Measurements from ENCODE around the gene KCNQ1. TPM values are rescaled to one million over a fixed set of nuclear protein-coding genes. Genes with fewer than 3 reads are reported as not detected.

Gene KCNQ1
- total RNA-seq, 1 experiment from 2014 or later: 2.3 TPM

DNA sequence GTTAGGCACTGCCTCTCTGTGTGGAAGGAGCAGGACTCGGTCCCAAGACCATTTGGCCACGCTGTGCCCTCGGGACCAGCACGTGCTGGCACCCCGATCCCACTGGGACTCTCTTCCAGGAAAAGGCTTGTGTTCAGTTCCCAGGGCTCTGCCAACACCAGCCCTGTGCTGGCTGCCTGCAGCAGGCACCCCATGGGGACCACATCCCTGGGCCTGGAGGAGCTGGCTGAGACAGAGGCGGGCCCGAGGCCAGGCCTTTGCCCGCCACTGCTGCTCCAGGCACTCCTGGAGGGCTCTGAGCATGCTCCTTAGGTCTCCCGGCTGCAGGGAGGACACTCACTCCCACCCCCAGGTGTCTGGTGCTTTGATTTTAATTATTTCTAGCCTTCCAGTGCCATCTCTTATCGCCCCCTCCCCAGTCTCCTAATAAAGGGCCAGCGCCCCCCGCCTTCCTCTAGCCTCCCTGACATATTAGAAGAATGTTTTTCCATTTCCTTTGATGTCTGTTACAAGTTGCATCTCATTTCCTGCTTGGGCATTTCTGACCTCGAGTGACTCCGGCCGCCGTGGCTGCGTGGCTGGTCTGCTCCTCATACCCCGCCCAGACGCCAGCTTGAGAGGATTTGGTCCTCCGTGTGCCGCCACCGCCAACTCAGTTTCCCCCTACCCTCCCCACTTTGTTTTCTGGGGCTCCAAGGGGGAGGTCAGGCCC lies 426.3 kb downstream of the KCNQ1 start:
- Histone ChIP-seq H3K23ac (ENCODE audit: insufficient read length, low read depth, low read length) (no peak overlapping the region), H3T11ph (ENCODE audit: low read length) (no peak overlapping the region), H3K4me2 (ENCODE audit: insufficient read depth, insufficient read length, low read length) (no peak overlapping the region), H3K4me1 (ENCODE audit: insufficient read depth, low read length) (no peaks in the 10 kb centered on the region), H2BK120ac (ENCODE audit: low read depth, low read length, poor library complexity, severe bottlenecking) (no peak overlapping the region), H2BK5ac (ENCODE audit: insufficient read length, low read length) (no peak overlapping the region), H4K5ac (ENCODE audit: insufficient read length, low read depth, low read length) (no peak overlapping the region), H3K18ac (ENCODE audit: insufficient read length, low read depth, low read length) (no peak overlapping the region), H3K9ac (ENCODE audit: extremely low read depth, insufficient read length, low read length) (no peak overlapping the region), H4K20me1 (ENCODE audit: control insufficient read depth, insufficient read depth, insufficient read length) (no peaks in the 10 kb centered on the region), H2BK15ac (ENCODE audit: low read depth, low read length) (no peak overlapping the region), H4K8ac (replicated peaks; ENCODE audit: insufficient read length, low read depth, low read length) (no peak overlapping the region), H2AK5ac (ENCODE audit: insufficient read length, low read length) (no peak overlapping the region), H2BK20ac (ENCODE audit: low read depth, low read length, poor library complexity, severe bottlenecking) (no peak overlapping the region), H3K9me3 (ENCODE audit: control insufficient read depth, low read depth, low read length) (no peaks in the 10 kb centered on the region), H2BK12ac (ENCODE audit: insufficient read length, low read depth, low read length) (no peak overlapping the region), H3K14ac (ENCODE audit: insufficient read depth, low read length) (no peak overlapping the region), H4K91ac (ENCODE audit: insufficient read length, low read depth, low read length) (no peak overlapping the region), H2AFZ (ENCODE audit: low read length) (no peak overlapping the region), H3K4ac (ENCODE audit: low read depth, low read length) (no peak overlapping the region), H3K27ac (ENCODE audit: insufficient read length, low read depth, low read length) (no peak overlapping the region), H3K56ac (ENCODE audit: insufficient read length, low read depth, low read length) (no peak overlapping the region), H3K23me2 (ENCODE audit: insufficient read length, low read depth, low read length, poor library complexity, severe bottlenecking) (peaks cover 5% of the 10 kb centered on the region), H3K27me3 (ENCODE audit: insufficient read depth, low read length) (peaks cover 34% of the 10 kb centered on the region), H3K79me1 (ENCODE audit: insufficient read depth, low read depth, low read length, poor library complexity, severe bottlenecking) (no peaks in the 10 kb centered on the region), H3K79me2 (ENCODE audit: insufficient read depth, low read length) (no peaks in the 10 kb centered on the region)
- peak overlapping the region in 1 of 3 experiments; percentile 23; a peak in 2 of 7 replicates for H3K27ac Mint-ChIP-seq
- H3K4me3 Mint-ChIP-seq: peak overlapping the region in 1 of 2 experiments; percentile 49; a peak in 2 of 5 replicates
- peaks cover 11 to 18% of the 10 kb centered on the region in 2 experiments for H3K9me3 Mint-ChIP-seq
- peaks cover 0 to 11% (median 4%) of the 10 kb centered on the region in 3 experiments; a peak in 5 of 7 replicates for H3K36me3 Mint-ChIP-seq (ENCODE audit: insufficient read depth in 1 of 3, low read depth in 3 of 3)
- no CpG with 5 or more reads among the region's 22 CpGs for WGBS (ENCODE audit: extremely low coverage, insufficient read length, low lambda C conversion rate)
- peaks cover 94% of the 10 kb centered on the region for H3K27me3 Mint-ChIP-seq (ENCODE audit: low read depth)
- H3K4me1 Mint-ChIP-seq: peaks cover 38 to 45% of the 10 kb centered on the region in 2 experiments
- TF ChIP-seq, protein P1, sequence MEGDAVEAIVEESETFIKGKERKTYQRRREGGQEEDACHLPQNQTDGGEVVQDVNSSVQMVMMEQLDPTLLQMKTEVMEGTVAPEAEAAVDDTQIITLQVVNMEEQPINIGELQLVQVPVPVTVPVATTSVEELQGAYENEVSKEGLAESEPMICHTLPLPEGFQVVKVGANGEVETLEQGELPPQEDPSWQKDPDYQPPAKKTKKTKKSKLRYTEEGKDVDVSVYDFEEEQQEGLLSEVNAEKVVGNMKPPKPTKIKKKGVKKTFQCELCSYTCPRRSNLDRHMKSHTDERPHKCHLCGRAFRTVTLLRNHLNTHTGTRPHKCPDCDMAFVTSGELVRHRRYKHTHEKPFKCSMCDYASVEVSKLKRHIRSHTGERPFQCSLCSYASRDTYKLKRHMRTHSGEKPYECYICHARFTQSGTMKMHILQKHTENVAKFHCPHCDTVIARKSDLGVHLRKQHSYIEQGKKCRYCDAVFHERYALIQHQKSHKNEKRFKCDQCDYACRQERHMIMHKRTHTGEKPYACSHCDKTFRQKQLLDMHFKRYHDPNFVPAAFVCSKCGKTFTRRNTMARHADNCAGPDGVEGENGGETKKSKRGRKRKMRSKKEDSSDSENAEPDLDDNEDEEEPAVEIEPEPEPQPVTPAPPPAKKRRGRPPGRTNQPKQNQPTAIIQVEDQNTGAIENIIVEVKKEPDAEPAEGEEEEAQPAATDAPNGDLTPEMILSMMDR (conservative IDR thresholded peaks at IDR 0.05): no peak
- DNase-seq: peak; percentile 59

Measured in H9 (cell line).